ENCODE results near the gene PAK2.
"Not testable (repeated sequence)": the region's sequence is repeated elsewhere in the genome, so short reads cannot be mapped to it uniquely, and the experiment has no call there.

Gene PAK2

DNA sequence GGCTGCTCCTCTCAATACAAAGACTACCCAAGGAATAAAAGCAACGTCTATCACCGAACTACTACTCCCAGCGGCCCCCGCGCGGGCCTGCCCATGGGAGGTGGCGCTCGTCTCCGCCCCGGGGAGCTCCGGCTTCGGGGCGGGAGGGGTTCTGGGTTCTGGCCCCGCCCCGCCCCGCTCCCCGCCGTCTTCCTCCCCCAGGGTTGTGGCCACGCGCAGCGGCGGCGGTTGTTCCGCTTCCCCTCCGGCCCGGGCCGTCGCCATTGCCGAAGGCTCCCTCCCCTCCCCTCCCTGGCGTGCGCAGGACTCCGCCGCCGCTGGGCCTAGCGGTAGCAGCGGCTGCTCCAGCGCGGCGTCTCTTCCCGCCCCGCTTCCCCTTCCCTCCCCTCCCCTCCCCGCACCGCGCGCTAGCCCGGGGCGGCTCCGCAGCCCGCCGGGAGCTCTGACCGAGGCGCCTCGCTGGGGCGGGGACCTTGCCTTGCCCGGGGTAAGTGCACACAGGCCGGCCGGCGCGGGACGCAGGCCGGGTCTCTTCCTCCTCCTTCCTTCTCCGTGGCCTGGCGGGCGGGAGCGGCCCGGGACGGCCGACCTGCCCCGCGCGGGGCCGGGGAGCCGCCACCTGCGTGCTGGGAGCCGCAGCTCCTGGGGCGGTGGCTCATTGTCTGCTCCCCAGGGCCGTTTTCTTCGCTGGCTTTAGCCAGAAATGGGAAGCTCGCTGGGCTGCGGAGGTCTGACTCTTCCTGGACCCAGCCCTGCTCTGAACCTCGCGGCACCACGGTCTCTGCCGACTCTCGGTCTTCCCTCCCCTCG, at the start of gene PAK2:
Gene PAK2 (plus strand): TSS at position 187 of the 810 bp plus-strand sequence. CDS start 42,790 bp downstream, outside the sequence.
- DNase-seq = peak; percentile 81

DNA sequence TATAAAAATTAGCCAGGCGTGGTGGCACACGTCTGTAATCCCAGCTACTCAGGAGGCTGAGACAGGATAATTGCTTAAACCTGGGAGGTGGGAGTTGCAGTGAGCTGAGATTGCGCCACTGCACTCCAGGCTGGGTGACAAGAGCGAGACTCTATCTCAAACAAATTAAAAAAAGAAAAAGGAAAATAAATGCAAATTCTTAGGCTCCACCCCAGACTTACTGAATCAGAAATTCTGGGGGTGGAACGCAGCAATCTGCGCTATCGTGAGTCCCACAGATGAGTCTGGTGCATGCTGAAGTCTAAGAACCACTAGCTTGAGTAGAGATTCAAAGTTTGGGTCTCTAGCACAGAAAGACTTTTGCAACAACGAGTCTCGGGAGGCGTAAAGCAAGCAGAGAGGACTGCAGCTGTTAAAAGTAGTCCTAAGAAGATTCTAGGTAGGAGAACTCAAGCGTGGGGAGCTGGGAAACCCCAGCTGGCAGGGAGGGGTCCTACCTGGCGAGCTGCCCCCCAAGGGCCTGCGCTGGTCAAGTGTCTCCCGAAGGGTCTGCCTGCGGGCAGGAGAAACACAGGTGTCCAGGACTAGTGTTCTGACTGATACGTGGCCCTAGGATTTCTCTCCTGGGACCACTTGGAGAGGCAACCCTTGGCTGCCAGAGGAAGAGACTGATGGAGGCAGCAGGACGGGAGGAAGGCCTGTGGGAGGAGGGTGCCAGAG, 49.6 kb upstream of the PAK2 start:
- no peak for DNase-seq

DNA sequence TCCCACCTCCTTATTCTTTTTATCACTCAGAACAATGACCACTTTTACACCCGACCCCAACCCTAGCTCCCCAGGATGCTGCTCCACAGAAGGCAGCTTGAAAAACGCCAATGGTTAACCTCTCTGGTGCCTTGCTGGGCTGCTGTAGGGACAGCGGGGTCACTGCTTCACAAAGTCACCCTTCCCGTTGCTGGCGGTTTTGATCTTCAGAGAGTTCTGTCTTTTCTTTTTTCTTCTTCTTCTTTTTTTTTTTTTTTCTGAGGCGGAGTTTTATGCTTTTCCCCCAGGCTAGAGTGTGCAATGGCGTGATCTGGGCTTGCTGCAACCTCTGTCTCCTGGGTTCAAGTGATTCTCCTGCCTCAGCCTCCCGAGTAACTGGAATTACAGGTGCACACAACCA, 48.3 kb upstream of the PAK2 start:
- DNase-seq = no peak

DNA sequence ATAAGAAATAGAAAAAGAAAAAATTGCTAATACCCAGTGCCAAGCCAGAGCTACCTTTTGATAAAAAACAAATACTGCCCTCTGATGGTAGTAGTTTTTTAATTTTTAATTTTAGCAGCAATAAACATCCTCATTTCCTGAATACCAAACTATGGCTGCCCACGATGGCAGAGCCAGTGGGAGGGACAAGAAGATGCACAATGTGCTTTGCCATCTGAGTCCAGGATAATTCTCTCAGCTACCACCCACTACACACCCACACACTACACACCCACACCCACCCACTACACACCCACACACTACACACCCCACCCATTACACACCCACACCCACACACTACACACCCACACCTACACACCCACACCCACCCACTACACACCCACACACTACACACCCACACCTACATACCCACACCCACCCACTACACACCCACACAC, 45.4 kb upstream of the PAK2 start:
- DNase-seq = peak; percentile 46

DNA sequence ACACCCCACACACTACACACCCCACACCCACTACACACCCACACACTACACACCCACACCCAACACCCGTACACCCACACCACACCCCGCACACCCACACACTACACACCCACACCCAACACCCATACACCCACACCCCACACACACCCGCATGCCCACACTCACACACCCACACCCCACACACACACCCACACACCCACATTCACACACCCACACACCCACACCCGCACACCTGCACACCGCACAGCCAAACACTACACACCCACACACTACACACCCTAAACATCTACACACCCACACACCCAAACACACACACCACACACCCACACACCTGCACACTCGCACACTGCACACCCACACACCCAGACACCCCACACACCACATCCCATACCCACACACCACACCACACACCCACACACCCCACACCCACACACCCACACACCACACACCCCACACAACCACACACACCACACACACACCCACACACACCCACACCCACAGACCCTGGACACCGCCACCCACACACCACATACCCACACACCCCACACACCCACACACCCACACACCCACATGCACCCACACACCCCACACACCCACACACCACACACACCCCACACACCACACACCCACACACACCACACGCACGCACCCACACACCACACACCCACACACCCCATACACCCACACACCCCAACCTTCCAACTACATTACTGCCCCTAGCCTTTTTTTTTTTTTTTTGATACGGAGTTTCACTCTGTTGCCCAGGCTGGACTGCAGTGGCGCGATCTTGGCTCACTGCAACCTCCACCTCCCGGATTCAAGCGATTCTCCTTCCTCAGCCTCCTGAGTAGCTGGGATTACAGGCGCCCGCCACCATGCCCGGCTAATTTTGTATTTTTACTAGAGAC, 44.5 kb upstream of the PAK2 start:
- DNase-seq = no peak

DNA sequence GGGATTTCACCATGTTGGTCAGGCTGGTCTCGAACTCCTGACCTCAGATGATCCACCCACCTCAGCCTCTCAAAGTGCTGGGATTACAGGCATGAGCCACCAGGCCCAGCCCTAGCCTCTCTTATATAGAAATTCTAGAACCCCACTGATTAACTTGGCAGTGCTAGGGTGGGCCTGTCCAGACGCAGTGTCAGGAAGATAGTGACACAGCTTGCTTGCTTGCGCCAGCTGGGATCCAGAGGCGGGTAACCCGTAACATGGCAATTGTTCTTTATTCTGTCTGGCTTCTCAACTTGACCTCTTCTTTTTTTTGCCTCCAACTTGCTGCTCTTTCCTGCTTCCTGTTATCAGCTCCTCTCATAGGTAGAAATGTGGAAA, 43.8 kb upstream of the PAK2 start:
- no peak for DNase-seq

DNA sequence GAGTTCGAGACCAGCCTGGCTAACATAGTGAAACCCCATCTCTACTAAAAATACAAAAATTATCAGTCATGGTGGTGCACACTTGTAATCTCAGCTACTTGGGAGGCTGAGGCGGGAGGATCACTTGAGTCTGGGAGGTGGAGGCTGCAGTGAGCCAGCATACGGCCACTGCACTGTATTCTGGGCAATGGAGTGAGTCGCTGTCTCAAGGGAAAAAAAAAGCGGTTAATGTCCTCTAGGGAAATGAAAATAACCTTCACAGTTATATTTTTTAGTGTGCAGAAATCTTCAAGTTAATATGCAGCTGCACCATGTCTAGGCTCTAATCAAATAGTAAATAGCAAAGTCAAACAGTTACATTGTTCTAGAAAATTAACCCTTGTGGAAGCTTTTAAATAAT, 42.4 kb upstream of the PAK2 start:
- no peak for DNase-seq

DNA sequence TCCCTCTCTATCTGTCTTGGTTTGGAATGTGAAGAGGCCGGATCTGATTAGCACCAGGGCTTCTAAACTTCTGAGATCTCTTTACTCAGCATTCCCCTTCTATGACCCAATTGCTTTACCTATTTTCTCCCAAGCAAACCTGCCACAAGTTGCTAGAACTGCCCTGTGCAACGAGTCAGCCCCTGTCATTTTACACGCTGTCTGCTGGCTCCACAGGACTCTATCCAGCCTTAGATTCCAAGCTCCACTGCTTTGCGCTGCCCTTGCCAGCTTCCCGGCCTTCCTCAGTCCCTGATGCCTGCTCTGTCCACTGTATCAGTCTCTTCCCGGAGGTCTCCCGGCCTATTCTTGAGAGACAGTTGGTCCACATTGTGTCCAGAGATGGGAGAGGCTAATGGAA, 39.9 kb upstream of the PAK2 start:
- DNase-seq = no peak

DNA sequence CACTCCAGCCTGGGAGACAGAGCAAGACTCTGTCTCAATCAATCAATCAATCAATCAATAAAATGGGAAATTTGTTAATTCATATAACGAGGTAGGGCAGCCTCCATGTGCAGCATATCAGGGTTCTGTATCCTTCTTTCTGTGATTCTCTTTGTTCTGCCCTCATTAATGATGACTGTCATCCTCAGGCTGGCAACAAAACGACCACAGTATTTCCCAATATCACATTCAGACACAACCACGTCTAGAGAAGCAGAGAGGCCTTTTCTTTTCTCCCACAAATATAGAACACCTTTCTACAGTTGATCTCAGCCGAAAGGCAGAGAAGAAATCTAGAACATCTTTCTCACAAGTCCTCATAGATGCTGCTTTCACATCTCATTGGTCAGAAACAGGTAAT, 38.9 kb upstream of the PAK2 start:
- DNase-seq = no peak

DNA sequence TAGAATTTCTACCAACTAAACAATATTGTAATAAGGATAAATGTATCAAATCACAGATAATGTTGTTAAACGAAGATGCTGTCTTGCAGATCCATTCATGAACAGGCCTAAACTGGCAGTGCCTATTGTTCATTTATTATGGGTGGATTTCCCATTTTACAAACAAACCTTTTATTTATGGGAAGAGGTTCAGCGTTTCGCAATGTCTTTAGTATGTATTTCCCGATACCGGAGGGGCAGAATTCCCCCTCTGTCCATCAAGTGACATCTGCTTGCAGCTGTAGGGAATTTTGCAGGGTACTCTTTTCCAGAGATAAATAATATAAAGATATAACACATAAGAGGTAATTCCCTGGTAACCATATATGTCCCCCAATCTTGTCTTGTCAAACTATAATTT, 33.3 kb upstream of the PAK2 start:
- no peak for DNase-seq

DNA sequence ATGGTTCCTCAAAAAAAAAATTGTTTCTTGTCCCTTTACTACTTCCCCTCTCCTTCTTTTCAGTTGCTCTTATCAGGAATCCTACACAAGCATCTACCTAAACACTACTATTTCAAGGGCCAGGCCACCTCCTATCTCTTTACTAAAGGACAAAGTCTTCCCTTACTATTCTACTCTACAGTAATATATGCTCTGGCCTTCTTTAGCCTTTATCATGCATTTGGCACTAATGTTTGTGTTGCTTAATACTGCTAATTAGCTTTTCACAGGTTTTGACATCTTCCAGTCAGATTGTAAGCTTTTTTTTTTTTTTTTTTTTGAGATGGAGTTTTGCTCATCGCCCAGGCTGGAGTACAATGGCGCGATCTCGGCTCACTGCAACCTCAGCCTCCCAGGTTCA, 32.9 kb upstream of the PAK2 start:
- DNase-seq = no peak

DNA sequence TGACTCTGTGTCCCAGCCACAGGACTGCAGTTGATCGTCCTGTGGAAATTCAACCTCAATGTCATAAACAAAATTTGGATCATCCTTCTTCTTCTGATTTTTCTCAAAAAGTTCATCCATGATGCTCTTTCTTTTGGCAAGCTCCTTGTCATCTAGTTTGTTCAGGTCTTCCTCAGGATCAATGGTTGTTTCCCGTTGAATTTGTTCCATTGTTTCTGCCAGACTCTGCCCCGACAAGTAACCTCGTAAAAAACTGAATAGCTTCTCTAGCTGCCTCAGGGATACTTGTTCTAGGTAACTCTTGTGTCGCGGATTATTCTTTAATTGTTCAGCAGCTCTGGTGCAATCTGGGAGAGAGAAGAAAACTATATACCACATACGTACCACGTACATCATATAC, 32.1 kb upstream of the PAK2 start:
- no peak for DNase-seq

DNA sequence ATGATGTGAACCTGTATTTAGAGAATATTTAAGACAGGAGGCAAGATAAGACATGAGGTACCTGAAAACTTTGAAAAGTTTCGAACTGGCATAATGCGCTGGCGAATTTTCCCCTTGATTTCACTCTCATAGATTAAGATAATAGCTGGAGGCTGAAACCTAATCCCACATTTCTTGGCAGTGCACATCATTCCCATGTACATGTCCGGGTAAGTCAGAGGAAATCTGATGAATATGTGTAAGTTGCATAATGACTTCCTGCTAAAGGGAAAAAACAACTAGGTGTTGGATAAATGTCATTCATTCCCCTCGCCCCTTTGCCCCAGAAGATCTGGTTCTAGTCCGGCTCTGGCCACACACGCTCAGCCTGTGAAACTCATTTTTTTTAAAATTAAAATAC, 31.2 kb upstream of the PAK2 start:
- DNase-seq = no peak

DNA sequence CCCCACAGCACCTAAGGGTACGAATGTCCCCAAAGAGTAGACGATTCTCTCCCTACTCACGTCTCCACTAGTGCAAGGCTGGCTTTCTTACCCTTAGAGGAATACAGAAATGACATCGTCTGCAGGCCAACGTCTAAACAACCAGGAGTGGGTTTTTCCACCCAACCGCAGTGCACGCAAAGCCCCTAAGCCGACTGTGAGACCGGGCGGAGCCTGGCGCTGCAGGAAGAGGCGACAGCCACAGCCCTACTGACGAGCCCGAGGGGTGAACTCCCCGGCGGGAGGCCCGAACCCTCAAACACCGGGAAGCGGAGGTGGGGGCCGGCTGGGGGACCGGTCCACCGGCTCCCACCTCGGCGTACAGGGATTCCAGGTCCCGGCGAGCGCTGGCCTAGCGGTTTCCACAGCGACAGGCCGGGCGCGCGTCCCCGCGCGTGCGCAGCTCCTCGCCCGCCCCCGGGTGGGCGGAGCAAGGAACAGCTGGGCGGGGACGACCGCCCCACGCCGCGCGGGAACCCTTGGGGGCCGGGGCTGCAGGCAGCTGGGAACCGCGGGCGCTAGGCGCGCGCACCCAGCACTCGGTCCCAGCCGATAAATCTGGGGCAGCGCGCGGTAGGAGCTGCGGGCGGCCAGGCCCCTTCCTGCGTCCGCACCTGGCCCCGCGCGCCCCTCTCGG, 27.7 kb upstream of the PAK2 start, which contains the start of the genes CEP19 and PIGX:
Gene CEP19 (minus strand): TSS at position 413 of the 676 bp plus-strand sequence. CDS start 3,593 bp downstream, outside the sequence.
Gene PIGX (plus strand): TSS at position 540 of the 676 bp plus-strand sequence.
- peak; percentile 91 for DNase-seq

DNA sequence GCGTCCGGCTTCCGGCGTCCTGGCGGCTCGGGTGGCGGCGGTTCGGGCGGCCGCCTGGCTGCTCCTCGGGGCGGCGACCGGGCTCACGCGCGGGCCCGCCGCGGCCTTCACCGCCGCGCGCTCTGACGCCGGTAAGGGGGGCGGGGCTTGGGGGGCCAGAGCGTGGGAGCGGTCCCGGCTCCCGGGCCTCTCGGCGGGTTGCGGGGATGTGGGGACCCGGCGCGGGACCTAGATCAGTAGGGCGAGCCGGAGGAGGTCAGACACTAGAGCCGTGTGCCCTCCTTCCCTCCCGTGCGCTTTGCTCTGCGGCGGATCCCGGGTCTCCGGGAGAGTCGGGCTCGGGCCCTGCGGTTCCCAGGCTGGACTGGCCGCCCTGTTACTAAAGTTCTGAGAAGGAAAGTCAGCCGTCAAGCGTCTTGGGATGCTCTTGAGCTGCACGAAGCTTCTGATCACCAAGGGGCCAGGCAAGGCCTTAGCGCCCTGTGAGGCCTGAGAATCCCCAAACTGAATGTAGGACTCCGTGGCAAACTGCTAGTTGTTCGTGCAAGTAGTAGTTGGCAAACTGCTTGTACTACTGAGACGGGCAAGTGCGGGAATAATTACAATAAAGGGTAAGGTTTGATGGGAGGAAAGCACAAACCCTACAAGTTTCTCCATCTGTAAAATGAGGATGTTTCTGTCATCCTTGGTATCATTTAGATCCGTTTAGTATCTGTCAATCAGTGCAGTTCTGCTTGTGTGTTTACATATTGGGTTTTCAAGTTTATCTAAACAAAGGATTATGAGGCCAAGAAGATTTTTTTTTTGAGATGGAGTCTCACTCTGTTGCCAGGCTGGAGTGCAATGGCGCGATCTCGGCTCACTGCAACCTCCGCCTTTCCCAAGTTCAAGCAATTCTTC, 26.9 kb upstream of the PAK2 start:
- peak; percentile 59 for DNase-seq

DNA sequence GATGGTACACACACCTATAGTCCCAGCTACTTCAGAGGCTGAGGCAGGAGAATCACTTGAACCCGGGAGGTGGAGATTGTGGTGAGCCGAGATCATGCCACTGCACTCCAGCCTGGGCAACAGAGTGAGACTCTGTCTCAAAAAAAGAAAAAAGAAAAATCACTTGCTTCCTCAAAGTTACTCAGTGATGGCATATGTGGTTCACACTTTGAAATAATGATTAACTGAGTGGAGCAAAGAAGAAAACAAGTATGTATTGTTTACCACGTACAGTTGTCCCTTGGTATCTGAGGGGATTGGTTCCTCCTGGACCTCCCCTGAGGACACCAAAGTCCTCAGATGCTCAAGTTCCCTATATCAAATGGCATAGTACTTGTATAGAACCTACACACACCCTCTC, 22.5 kb upstream of the PAK2 start:
- not testable (repeated sequence) for DNase-seq

DNA sequence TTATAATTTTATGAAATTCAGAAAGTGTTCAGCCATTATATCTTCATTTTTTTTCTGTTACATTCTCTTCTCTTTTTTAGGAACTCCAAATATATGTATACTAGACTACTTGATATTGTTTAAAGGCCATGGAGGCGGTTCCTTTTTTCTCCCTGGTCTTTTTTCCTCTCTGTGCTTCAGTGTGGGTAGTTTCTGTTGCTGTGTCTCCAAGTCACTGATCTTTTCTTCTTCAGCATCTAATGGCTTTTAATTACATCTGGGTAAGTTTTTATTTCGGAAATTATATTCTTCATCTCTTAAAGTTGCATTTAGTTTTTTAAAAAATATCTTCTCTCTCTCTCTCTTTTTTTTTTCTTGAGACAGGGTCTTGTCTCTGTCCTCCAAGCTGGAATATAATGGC, 18.6 kb upstream of the PAK2 start:
- no peak for DNase-seq

DNA sequence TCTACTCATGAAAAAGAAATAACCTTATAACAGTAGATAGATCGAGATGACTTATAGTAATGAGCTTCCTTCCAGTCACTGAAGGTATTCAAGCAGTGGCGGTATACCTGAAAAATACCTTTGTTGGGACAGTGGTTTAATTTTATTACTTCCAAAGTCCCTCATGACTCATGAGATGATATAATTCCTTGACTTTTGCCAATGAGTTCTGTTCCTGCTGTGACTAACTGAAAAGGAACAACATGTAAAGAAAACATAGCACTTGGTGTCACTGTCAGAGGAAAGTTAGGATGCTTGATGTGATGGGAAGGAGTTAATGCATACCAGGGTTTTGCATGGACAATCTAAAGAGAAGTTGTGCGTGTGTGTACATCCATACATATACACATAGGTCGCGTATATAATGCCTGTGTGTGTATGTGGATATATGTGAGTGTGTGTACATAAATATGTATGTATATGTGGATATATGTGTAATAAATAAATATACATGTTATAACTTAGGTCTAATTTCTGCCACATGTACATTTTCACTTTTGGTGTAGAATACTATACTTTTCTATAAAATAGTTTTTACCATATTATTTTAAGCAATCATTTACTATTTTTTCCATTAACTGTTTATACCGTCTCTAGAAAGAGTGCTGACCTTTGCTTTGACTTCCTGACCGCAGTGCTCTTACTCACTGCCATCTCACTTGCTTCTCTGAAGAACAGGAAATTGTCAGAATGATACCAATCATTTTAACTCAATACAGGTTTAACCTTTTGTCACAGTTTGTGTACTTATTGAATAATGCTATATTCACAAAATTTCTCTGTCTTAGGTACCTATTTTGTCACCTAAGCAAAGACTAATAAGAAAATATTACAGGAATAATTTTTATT, 12.6 kb upstream of the PAK2 start:
- no peak for DNase-seq

DNA sequence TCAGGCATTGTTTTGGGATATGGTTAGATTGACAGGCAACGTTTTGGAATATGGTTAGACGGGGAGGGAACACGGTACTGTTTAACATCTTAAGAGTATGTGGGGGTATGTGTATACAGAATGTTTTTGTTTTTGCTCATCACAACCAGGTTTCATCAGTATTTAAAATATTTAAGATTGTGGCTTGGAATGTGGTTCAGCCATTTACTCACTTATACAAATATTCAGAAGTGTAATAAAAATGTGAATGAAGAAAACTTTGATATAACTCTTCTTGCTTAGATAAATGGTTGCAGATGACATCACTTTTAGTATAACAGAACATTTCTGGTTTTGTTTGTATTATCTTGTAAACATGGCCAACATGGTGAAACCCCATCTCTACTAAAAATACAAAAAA, 3.9 kb upstream of the PAK2 start:
- no peak for DNase-seq

DNA sequence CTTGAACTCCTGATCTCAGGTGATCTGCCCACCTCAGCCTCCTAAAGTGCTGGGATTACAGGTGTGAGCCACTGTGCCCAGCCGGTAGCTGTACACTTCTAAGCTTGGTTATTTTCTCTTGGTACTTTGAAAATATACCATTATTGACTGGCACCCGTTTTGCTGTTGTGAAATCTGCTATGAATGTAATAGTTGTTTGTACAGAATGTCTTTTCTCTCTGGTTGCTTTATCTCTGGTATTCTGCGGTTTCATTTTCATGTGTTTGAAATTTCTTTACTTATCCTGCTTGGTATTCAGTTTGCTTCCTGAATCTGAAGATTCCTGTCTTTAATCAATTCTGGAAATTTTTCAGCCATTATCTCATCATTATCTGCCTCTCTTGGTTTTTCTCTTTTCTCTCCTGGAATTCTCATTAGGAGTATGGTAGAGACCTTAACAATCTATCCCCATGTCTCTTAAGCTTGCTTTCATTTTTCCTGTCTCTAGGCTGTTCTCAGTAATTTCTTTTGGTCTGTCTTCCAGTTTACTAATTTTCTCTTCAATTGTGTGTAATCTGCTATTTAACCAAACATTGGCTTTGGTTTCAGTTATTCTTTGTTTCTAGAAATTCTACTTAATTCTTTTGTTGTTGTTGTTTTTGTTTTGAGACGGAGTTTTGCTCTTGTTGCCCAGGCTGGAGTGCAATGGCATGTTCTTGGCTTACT, 2.8 kb upstream of the PAK2 start:
- DNase-seq = no peak
